OCI-LY1 (cell line): Measurements from ENCODE around the gene POU2F2.
A peak's percentile ranks its signal among the peaks of the same experiment; 100 is the strongest.

Experiments used
- H2AFZ ChIP-seq: fragments of 200-600 bp; sonication (generic), shearing (Covaris generic); 2 replicates; pipeline ENCODE4 v1.6.0; 2014; ENCODE audit warnings: antibody characterized with exemption, mild to moderate bottlenecking, low read length
- H3F3A ChIP-seq: fragments of 200-600 bp; sonication (generic), shearing (Covaris generic); 2 replicates; pipeline ENCODE4 v1.6.0; 2014; ENCODE audit warnings: mild to moderate bottlenecking, antibody characterized with exemption, low read length, moderate library complexity; ENCODE audit not compliant: insufficient read depth
- H3K27ac ChIP-seq: fragments of 200-600 bp; sonication (generic); 2 replicates; pipeline ENCODE4 v1.5.1; 2014; ENCODE audit warnings: low read length, mixed run types, mild to moderate bottlenecking, low read depth; ENCODE audit not compliant: poor library complexity, severe bottlenecking
- H3K27me3 ChIP-seq: fragments of 200-600 bp; sonication (generic); 2 replicates; pipeline ENCODE4 v1.6.0; 2014; ENCODE audit warnings: antibody characterized with exemption, mild to moderate bottlenecking, low read length, moderate library complexity; ENCODE audit not compliant: insufficient read depth
- H3K36me3 ChIP-seq: fragments of 200-600 bp; sonication (generic); 2 replicates; pipeline ENCODE4 v1.6.1; 2014; ENCODE audit warnings: mild to moderate bottlenecking, antibody characterized with exemption, low read length, moderate library complexity, mixed read lengths; ENCODE audit not compliant: insufficient read depth
- H3K4me1 ChIP-seq: fragments of 200-600 bp; sonication (generic); 2 replicates; pipeline ENCODE4 v1.5.1; 2014; ENCODE audit warnings: mild to moderate bottlenecking, low read length, moderate library complexity; ENCODE audit not compliant: insufficient read depth, severe bottlenecking
- H3K4me2 ChIP-seq: fragments of 200-600 bp; sonication (generic), shearing (Covaris generic); 2 replicates; pipeline ENCODE4 v1.6.1; 2014; ENCODE audit warnings: low read length
- H3K4me3 ChIP-seq: fragments of 200-600 bp; sonication (generic); 2 replicates; pipeline ENCODE4 v1.5.1; 2014; ENCODE audit warnings: low read length, low read depth, mild to moderate bottlenecking, mixed read lengths; ENCODE audit not compliant: poor library complexity, severe bottlenecking
- H3K79me2 ChIP-seq: fragments of 200-600 bp; shearing (Covaris generic); 2 replicates; pipeline ENCODE4 v1.6.1; 2016; ENCODE audit warnings: mixed run types, low read length, mixed read lengths; ENCODE audit not compliant: insufficient read depth
- H3K9ac ChIP-seq: fragments of 200-600 bp; sonication (generic), shearing (Covaris generic); 2 replicates; pipeline ENCODE4 v1.6.1; 2014; ENCODE audit warnings: mild to moderate bottlenecking, low read length, mixed read lengths
- H3K9me2 ChIP-seq: fragments of 200-600 bp; sonication (generic), shearing (Covaris generic); 2 replicates; pipeline ENCODE4 v1.6.1; 2014; ENCODE audit warnings: low read depth, mild to moderate bottlenecking, low read length, mixed read lengths
- H3K9me3 ChIP-seq: fragments of 200-600 bp; shearing (Covaris generic); 2 replicates; pipeline ENCODE4 v1.6.1; 2014; ENCODE audit warnings: low read length, mixed read lengths
- H4K20me1 ChIP-seq: fragments of 200-600 bp; sonication (generic), shearing (Covaris generic); 2 replicates; pipeline ENCODE4 v1.6.0; 2016; ENCODE audit warnings: mild to moderate bottlenecking, low read length; ENCODE audit not compliant: insufficient read depth
- CTCF ChIP-seq: fragments of 200-600 bp; sonication (generic), shearing (Covaris generic); IDR thresholded peaks from 2 replicates; pipeline ENCODE4 v1.5.1; 2017; ENCODE audit warnings: mild to moderate bottlenecking, antibody characterized with exemption, low read length, moderate library complexity, mixed read lengths
- EZH2 ChIP-seq: fragments of 200-600 bp; sonication (generic), shearing (Covaris generic); IDR thresholded peaks from 2 replicates; pipeline ENCODE4 v1.8.0; 2017; ENCODE audit warnings: borderline replicate concordance, mixed run types, mild to moderate bottlenecking, antibody characterized with exemption, low read length, moderate library complexity, mixed read lengths

The POU2F2 gene

DNA sequence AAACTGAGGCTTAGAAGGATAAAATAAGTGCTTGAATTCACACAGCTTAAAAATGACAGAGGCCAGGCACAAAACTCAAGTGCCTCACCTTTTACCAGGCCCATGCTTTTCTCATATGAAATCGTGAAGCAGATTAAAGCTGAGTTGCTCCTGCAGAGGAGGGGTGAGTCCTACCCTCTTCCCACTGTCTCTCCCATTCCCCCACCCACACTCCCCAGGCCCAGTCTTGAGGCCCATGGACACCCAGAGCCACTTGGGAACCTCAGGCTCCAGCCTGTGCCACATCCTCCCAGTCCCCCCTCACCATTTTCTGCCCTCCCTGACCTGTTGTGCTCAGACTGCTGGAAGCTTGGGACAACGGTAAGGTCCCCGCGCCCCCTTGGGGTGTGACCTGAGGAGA, 38.7 kb downstream of the POU2F2 start:
- H4K20me1 ChIP-seq, result no peaks in the 10 kb centered on the region
- H3K27ac ChIP-seq, result no peak overlapping the region
- no peaks in the 10 kb centered on the region for H3K27me3 ChIP-seq
- no peak overlapping the region for H3K4me3 ChIP-seq
- no peaks in the 10 kb centered on the region for H3K9me3 ChIP-seq
- peaks cover 9% of the 10 kb centered on the region for H3K4me1 ChIP-seq
- no peak overlapping the region for H3K9ac ChIP-seq
- H3F3A ChIP-seq, result no peaks in the 10 kb centered on the region
- peaks cover 28% of the 10 kb centered on the region; the same call in 1 of the 2 replicates for H3K36me3 ChIP-seq
- TF ChIP-seq EZH2 (no peak), CTCF (no peak)
- no peaks in the 10 kb centered on the region for H3K79me2 ChIP-seq
- H3K4me2 ChIP-seq, result no peak overlapping the region
- no peak overlapping the region for H2AFZ ChIP-seq
- no peaks in the 10 kb centered on the region for H3K9me2 ChIP-seq

DNA sequence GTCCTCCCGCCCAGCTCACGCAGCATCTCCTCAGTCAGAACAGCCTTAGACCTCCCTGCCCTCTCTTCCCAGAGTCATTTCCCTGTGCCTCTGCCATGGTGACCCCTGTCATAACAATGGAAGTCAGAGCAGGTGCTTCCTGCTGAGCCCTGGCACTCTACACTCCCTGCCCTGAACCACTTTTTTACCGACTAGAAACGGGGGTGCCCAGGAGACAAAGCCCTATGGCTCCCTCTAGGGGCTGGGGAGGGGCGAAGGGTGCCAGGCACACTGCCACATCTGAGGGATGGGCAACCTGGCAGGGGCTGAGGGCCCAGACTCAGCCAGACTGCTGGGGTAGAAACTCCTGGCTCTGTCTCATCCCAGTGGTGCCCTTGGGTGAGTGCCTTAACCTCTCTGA, 39.9 kb downstream of the POU2F2 start:
- Histone ChIP-seq H3K79me2 (no peaks in the 10 kb centered on the region), H3K27me3 (no peaks in the 10 kb centered on the region), H3F3A (no peaks in the 10 kb centered on the region), H3K27ac (no peak overlapping the region), H3K4me1 (peaks cover 20% of the 10 kb centered on the region), H4K20me1 (no peaks in the 10 kb centered on the region), H2AFZ (no peak overlapping the region), H3K9ac (no peak overlapping the region), H3K4me3 (no peak overlapping the region), H3K4me2 (no peak overlapping the region), H3K36me3 (peaks cover 28% of the 10 kb centered on the region; the same call in 1 of the 2 replicates), H3K9me3 (no peaks in the 10 kb centered on the region), H3K9me2 (no peaks in the 10 kb centered on the region)
- TF ChIP-seq CTCF (peak; percentile 83), EZH2 (no peak)

DNA sequence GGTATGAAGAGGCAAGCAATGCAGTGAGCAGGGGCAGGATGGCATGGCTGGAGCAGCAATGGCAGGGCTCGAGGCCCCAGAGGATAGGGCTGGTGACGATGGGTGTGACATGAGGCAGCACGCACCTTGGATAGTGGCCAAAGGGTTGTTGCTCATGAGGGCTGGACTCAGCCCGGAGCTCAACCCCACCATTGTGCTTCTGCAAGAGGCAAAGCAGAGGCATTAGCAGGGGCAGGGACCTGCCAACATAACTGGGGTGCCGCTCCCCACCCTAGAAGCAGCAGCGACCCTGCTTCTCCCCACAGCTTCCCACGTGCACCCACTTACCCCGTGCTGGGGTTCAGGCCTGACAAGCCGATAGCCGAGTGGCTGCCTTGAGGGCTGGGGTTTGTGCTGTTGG, 40.5 kb downstream of the POU2F2 start:
- Histone ChIP-seq H3K4me1 (peaks cover 26% of the 10 kb centered on the region), H3K27me3 (no peaks in the 10 kb centered on the region), H3K36me3 (peaks cover 26% of the 10 kb centered on the region; the same call in 1 of the 2 replicates), H3K27ac (no peak overlapping the region), H3K4me3 (no peak overlapping the region), H3K79me2 (no peaks in the 10 kb centered on the region), H3K4me2 (no peak overlapping the region), H3K9ac (no peak overlapping the region), H3K9me2 (no peaks in the 10 kb centered on the region), H2AFZ (no peak overlapping the region), H4K20me1 (no peaks in the 10 kb centered on the region), H3K9me3 (no peaks in the 10 kb centered on the region), H3F3A (no peaks in the 10 kb centered on the region)
- TF ChIP-seq EZH2, result no peak
- no peak for TF ChIP-seq CTCF
